AG08395 (cell line): Measurements from ENCODE around the gene SNX11.
A peak's percentile ranks its signal among the peaks of the same experiment; 100 is the strongest.

Experiments
- DNase-seq: peaks from one replicate; pipeline ENCODE4 v3.0.0; 2012; ENCODE audit warnings: mixed read lengths, low spot score

Gene SNX11

GRCh38 chr17:48132385-48132784 lies 24.8 kb downstream of the SNX11 start:
- no peak for DNase-seq

GRCh38 chr17:48134912-48135480 lies 27.4 kb downstream of the SNX11 start:
- no peak for DNase-seq

GRCh38 chr17:48137656-48138055 lies 30.1 kb downstream of the SNX11 start:
- no peak for DNase-seq

GRCh38 chr17:48139944-48140343 lies 32.4 kb downstream of the SNX11 start:
- DNase-seq = no peak

- no peak for DNase-seq
Observed at GRCh38 chr17:48143629-48144028, 36.1 kb downstream of the SNX11 start.

GRCh38 chr17:48144231-48144630 lies 36.7 kb downstream of the SNX11 start:
- DNase-seq = no peak

GRCh38 chr17:48144976-48145798 lies 37.6 kb downstream of the SNX11 start:
- no peak for DNase-seq

GRCh38 chr17:48148029-48148770 lies 40.6 kb downstream of the SNX11 start:
- DNase-seq = peak; percentile 25

- DNase-seq = no peak
Observed at GRCh38 chr17:48148854-48149786, 41.6 kb downstream of the SNX11 start.

GRCh38 chr17:48149787-48150463 lies 42.4 kb downstream of the SNX11 start:
- no peak for DNase-seq

GRCh38 chr17:48150597-48151001 lies 43.0 kb downstream of the SNX11 start:
- no peak for DNase-seq

GRCh38 chr17:48151220-48151619 lies 43.7 kb downstream of the SNX11 start:
- no peak for DNase-seq

GRCh38 chr17:48152289-48152688 lies 44.7 kb downstream of the SNX11 start:
- no peak for DNase-seq

- peak; percentile 77 for DNase-seq
Observed at GRCh38 chr17:48153691-48154358, 46.3 kb downstream of the SNX11 start.

- no peak for DNase-seq
Observed at GRCh38 chr17:48155889-48156611, 48.5 kb downstream of the SNX11 start.

- DNase-seq = no peak
Observed at GRCh38 chr17:48159232-48159631, 51.7 kb downstream of the SNX11 start.

- DNase-seq = no peak
Observed at GRCh38 chr17:48160177-48161081, 52.9 kb downstream of the SNX11 start.

- DNase-seq = no peak
Observed at GRCh38 chr17:48161127-48161905, 53.8 kb downstream of the SNX11 start.
